HepG2 (cell line): Measurements from ENCODE around the gene GNA12. TPM values are rescaled to one million over a fixed set of nuclear protein-coding genes. Genes with fewer than 3 reads are reported as not detected.
A peak's percentile ranks its signal among the peaks of the same experiment; 100 is the strongest.

Experiments
- HCFC1 ChIP-seq: fragments of 150-350 bp; IDR thresholded peaks from 2 replicates; pipeline ENCODE4 v1.6.1; 2014; ENCODE audit warnings: low read depth, low read length
- MED1 ChIP-seq: sonication (generic); formaldehyde crosslinking; IDR thresholded peaks from 2 replicates; pipeline ENCODE4 v1.4.0; 2020; ENCODE audit warnings: missing genetic modification reagents
- NFKB2 ChIP-seq: sonication (generic); formaldehyde crosslinking; IDR thresholded peaks from 2 replicates; pipeline ENCODE4 v1.4.0; 2020; ENCODE audit warnings: missing genetic modification reagents, borderline replicate concordance
- NRL ChIP-seq: sonication (generic); formaldehyde crosslinking; IDR thresholded peaks from 2 replicates; pipeline ENCODE4 v1.5.0; 2020; ENCODE audit warnings: missing genetic modification reagents, mild to moderate bottlenecking, moderate library complexity, borderline replicate concordance
- PHF21A ChIP-seq: sonication (generic); formaldehyde crosslinking; IDR thresholded peaks from 2 replicates; pipeline ENCODE4 v1.5.0; 2020; ENCODE audit warnings: mild to moderate bottlenecking, missing genetic modification reagents
- PHF8 ChIP-seq: sonication (generic); formaldehyde crosslinking; IDR thresholded peaks from 2 replicates; pipeline ENCODE4 v1.5.0; 2020; ENCODE audit warnings: missing genetic modification reagents
- POLR2AphosphoS2 ChIP-seq: IDR thresholded peaks from 2 replicates; pipeline ENCODE4 v1.6.1; 2011; ENCODE audit warnings: low read depth, low read length, improper control_type of control experiment
- PTBP1 ChIP-seq: fragments of 200-400 bp; formaldehyde crosslinking; IDR thresholded peaks from 2 replicates; pipeline ENCODE4 v1.6.1; 2018; ENCODE audit warnings: low read length, low read depth; ENCODE audit not compliant: poor library complexity, severe bottlenecking
- RARA ChIP-seq: IDR thresholded peaks from 2 replicates; pipeline ENCODE4 v1.6.1; 2016; ENCODE audit warnings: missing genetic modification reagents, missing compliant biosample characterization
- SRY ChIP-seq: sonication (generic); formaldehyde crosslinking; IDR thresholded peaks from 2 replicates; pipeline ENCODE4 v1.8.0; 2022; ENCODE audit warnings: mild to moderate bottlenecking, missing genetic modification reagents
- TARDBP ChIP-seq: sonication (generic); formaldehyde crosslinking; IDR thresholded peaks from 2 replicates; pipeline ENCODE4 v1.8.0; 2022; ENCODE audit warnings: mild to moderate bottlenecking, missing genetic modification reagents
- ZNF878 ChIP-seq: sonication (generic); formaldehyde crosslinking; IDR thresholded peaks from 2 replicates; pipeline ENCODE4 v1.8.1; 2023; ENCODE audit warnings: mild to moderate bottlenecking, missing genetic modification reagents, moderate library complexity
- polyA plus RNA-seq, 8 experiments: library from polyadenylated mRNA; depleted of rRNA in 3 of 8; stranded (reverse) in 7 of 8; unstranded in 1 of 8; fragments of >200 nt; fragmentation: Illumina TruSeq in 4 of 8; extraction: Trizol in 4 of 8; gene quantifications; 2 replicates each; pipeline versions ENCODE4 v1.2.1 to v1.2.3, GENCODE V29; 2011 to 2016; ENCODE audit warnings: low read depth in 4 of 8, missing spikeins in 1 of 8, mixed read lengths in 1 of 8; ENCODE audit not compliant: insufficient read depth in 1 of 8
- total RNA-seq, 5 experiments: library from RNA; depleted of rRNA; stranded (reverse); fragments of >200 nt; fragmentation: Illumina TruSeq; extraction: Trizol; gene quantifications; 2 replicates each; pipeline ENCODE4 v1.2.3, GENCODE V29; 2016; ENCODE audit warnings: low read depth in 1 of 5
- TF ChIP-seq, protein P1 (sequence below): IDR thresholded peaks from 2 replicates; pipeline ENCODE4 v1.6.1; 2012; ENCODE audit warnings: low read depth, low read length, improper control_type of control experiment

Gene GNA12
- total and polyA plus RNA-seq, 2 of the 13 experiments (the other 11 are each of a cell fraction or from before 2014, with no cell fraction given), result 16.2 to 50.9 TPM

DNA sequence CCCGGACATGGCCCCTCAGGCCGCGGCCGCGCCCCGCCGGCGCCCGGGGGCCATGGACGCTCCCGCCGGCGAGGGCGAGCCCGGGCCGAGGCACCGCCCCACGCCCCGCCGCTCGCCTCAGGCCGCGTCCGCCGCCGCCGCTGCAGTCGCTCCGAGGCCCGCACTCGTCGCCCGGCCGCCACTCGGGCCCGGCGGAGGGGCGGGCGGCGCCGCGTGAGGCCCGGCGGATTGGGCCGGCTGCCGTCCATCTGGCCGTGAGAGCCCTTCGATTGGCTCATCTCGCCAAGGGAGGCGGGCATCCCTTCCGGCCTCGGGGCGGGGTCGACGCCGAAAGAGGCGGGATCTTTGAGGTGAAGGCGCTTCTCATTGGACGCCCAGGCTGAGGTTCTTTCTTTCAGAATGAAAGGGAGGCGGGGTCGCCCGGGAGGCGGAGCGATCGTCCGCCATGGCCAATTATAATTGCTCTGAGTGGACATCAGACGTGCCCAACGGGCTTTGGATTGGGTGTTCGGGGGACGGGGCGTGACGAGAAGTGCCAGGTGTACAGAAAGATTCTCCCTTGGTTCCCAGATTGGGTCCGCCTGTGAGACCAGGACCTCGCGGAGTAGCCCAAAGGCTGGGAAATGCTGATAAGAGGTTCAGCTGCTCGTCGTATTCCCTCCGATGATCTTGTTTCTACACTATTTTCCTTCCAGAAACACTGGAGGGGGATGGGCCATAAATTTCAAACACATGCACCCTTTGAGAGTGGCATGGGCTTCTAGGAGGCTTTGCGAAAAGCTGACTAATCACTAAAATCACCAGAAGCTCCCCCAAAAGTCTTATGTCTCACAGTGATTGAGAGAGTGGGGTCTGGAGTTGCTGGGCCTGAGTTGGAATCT is at the start of gene GNA12 (continued):
- no peak; the same call in 1 of the 2 replicates for TF ChIP-seq NRL (CRISPR knock-in tag)
- no peak for TF ChIP-seq RARA (CRISPR knock-in tag)
- no peak for TF ChIP-seq PTBP1
- TF ChIP-seq, protein P1, sequence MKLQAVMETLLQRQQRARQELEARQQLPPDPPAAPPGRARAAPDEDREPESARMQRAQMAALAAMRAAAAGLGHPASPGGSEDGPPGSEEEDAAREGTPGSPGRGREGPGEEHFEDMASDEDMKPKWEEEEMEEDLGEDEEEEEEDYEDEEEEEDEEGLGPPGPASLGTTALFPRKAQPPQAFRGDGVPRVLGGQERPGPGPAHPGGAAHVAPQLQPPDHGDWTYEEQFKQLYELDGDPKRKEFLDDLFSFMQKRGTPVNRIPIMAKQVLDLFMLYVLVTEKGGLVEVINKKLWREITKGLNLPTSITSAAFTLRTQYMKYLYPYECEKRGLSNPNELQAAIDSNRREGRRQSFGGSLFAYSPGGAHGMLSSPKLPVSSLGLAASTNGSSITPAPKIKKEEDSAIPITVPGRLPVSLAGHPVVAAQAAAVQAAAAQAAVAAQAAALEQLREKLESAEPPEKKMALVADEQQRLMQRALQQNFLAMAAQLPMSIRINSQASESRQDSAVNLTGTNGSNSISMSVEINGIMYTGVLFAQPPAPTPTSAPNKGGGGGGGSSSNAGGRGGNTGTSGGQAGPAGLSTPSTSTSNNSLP, result no peak
- peak; percentile 37; the same call in 1 of the 2 replicates for TF ChIP-seq TARDBP (CRISPR knock-in tag)
- TF ChIP-seq PHF8, result peak; percentile 66
- TF ChIP-seq HCFC1, result no peak
- TF ChIP-seq ZNF878 (CRISPR knock-in tag), result no peak
- TF ChIP-seq NFKB2, result no peak
- TF ChIP-seq SRY, result no peak; the same call in 1 of the 2 replicates
- TF ChIP-seq POLR2AphosphoS2, result no peak
- TF ChIP-seq PHF21A (CRISPR knock-in tag), result peak; percentile 63
- 0 out of 2 replicates have a peak, but pooled peaks have one; percentile 2 for TF ChIP-seq MED1 (CRISPR knock-in tag)
- TF ChIP-seq, all 625 proteins: peak for 106
